Measurements from ENCODE around the gene TRAK2. TPM values are rescaled to one million over a fixed set of nuclear protein-coding genes. Genes with fewer than 3 reads are reported as not detected.

TRAK2 gene
- total RNA-seq, 1 experiment from 2014 or later = 12.8 TPM

DNA sequence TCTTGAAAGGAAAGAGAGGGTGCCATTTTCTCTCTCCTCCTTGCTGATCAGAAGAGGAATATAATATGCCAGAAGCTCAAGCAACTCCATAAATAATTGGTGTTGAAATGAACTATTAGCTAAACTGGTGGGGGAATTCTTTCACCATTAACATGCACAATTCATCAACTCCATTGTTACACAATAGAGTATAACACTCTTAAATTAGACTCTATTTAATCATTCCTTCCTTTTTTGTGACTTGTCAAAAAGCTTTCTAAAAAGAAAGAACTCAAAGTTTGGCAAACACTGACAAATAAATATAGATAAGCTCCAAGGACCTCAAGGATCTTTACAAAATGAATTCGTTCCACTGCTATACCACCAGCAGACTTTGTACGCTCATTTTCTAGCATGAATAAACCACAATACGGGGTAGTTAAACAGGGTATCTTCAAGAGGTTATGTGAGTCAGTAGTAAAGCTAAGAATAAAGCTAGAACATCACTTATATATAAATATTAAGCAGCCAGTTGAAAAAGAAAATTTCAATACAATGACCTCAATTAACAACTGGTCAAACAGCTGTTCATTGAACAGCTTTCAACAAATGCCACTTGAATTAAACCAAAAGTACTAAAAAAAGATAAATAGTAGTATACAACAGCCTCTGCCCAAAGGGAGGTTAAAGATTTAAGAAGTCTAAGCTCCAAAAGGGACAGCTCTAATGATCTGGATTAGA lies 6.4 kb downstream of the TRAK2 start (continued):
- TF ChIP-seq, protein P1, sequence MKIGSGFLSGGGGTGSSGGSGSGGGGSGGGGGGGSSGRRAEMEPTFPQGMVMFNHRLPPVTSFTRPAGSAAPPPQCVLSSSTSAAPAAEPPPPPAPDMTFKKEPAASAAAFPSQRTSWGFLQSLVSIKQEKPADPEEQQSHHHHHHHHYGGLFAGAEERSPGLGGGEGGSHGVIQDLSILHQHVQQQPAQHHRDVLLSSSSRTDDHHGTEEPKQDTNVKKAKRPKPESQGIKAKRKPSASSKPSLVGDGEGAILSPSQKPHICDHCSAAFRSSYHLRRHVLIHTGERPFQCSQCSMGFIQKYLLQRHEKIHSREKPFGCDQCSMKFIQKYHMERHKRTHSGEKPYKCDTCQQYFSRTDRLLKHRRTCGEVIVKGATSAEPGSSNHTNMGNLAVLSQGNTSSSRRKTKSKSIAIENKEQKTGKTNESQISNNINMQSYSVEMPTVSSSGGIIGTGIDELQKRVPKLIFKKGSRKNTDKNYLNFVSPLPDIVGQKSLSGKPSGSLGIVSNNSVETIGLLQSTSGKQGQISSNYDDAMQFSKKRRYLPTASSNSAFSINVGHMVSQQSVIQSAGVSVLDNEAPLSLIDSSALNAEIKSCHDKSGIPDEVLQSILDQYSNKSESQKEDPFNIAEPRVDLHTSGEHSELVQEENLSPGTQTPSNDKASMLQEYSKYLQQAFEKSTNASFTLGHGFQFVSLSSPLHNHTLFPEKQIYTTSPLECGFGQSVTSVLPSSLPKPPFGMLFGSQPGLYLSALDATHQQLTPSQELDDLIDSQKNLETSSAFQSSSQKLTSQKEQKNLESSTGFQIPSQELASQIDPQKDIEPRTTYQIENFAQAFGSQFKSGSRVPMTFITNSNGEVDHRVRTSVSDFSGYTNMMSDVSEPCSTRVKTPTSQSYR (CRISPR knock-in tag; IDR thresholded peaks at IDR 0.05) = no peak
- TF ChIP-seq SOX15 (CRISPR knock-in tag; IDR thresholded peaks at IDR 0.05) (no peak), FOXJ3 (CRISPR knock-in tag; IDR thresholded peaks at IDR 0.05; ENCODE audit: borderline replicate concordance) (no peak), ZNF138 (CRISPR knock-in tag; conservative IDR thresholded peaks at IDR 0.05) (no peak), USF2 (CRISPR knock-in tag; IDR thresholded peaks at IDR 0.05) (no peak), ZNF532 (CRISPR knock-in tag; IDR thresholded peaks at IDR 0.05; ENCODE audit: borderline replicate concordance) (no peak)
- TF ChIP-seq, protein P2, sequence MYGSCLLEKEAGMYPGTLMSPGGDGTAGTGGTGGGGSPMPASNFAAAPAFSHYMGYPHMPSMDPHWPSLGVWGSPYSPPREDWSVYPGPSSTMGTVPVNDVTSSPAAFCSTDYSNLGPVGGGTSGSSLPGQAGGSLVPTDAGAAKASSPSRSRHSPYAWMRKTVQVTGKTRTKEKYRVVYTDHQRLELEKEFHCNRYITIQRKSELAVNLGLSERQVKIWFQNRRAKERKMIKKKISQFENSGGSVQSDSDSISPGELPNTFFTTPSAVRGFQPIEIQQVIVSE (CRISPR knock-in tag; IDR thresholded peaks at IDR 0.05; ENCODE audit: borderline replicate concordance) = no peak

DNA sequence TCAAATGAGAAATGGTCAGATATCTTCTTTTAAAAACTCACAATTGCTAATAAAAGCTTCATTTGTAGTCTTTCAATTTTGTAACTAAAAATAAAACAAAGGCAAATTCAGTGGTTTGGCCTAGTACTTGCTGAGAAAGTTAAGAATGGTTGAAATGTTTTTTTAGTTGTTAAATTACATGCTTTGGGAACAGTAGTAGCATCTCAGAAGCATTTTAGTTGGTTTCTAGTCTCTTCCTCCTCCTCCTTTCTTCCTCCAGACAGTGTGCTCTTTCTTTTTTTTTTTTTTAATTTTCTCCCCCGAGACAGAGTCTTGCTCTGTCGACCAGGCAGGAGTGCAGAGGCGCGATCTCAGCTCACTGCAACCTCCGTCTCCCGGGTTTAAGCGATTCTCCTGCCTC lies 9.8 kb downstream of the TRAK2 start:
- POLR2A ChIA-PET = no interaction called here
- H3K27me3 Mint-ChIP-seq (ENCODE audit: low read depth) = no peaks in the 10 kb centered on the region
- TF ChIP-seq JUN (CRISPR knock-in tag; IDR thresholded peaks at IDR 0.05) = no peak
- TF ChIP-seq FOXP4 (CRISPR knock-in tag; IDR thresholded peaks at IDR 0.05) = no peak
- TF ChIP-seq MYBL2 (CRISPR knock-in tag; IDR thresholded peaks at IDR 0.05) = no peak
- TF ChIP-seq NR3C1 (CRISPR knock-in tag; conservative IDR thresholded peaks at IDR 0.05; ENCODE audit: low read depth) = no peak
- no peak for TF ChIP-seq ZNF263 (CRISPR knock-in tag; IDR thresholded peaks at IDR 0.05; ENCODE audit: low read depth)
- TF ChIP-seq ZNF425 (CRISPR knock-in tag; conservative IDR thresholded peaks at IDR 0.05) = no peak
- TF ChIP-seq KAT7 (CRISPR knock-in tag; IDR thresholded peaks at IDR 0.05; ENCODE audit: borderline replicate concordance) = no peak
- TF ChIP-seq, protein P3, sequence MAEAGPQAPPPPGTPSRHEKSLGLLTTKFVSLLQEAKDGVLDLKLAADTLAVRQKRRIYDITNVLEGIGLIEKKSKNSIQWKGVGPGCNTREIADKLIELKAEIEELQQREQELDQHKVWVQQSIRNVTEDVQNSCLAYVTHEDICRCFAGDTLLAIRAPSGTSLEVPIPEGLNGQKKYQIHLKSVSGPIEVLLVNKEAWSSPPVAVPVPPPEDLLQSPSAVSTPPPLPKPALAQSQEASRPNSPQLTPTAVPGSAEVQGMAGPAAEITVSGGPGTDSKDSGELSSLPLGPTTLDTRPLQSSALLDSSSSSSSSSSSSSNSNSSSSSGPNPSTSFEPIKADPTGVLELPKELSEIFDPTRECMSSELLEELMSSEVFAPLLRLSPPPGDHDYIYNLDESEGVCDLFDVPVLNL (CRISPR knock-in tag; IDR thresholded peaks at IDR 0.05; ENCODE audit: borderline replicate concordance, low read depth) = no peak
- TF ChIP-seq, protein P4, sequence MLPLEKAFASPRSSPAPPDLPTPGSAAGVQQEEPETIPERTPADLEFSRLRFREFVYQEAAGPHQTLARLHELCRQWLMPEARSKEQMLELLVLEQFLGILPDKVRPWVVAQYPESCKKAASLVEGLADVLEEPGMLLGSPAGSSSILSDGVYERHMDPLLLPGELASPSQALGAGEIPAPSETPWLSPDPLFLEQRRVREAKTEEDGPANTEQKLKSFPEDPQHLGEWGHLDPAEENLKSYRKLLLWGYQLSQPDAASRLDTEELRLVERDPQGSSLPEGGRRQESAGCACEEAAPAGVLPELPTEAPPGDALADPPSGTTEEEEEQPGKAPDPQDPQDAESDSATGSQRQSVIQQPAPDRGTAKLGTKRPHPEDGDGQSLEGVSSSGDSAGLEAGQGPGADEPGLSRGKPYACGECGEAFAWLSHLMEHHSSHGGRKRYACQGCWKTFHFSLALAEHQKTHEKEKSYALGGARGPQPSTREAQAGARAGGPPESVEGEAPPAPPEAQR (CRISPR knock-in tag; IDR thresholded peaks at IDR 0.05) = no peak

More for the DNA sequence above, 9.8 kb downstream of the TRAK2 start:
- no peak overlapping the region for H3K4me3 Mint-ChIP-seq
- CTCF ChIA-PET = no interaction called here
- H3K36me3 Mint-ChIP-seq = no peaks in the 10 kb centered on the region
- ATAC-seq (no peak), DNase-seq (ENCODE audit: low spot score) (no peak)
- no peak overlapping the region for H3K27ac Mint-ChIP-seq
- peaks cover 11% of the 10 kb centered on the region; the same call in 1 of the 2 replicates for H3K4me1 Mint-ChIP-seq
- H3K9me3 Mint-ChIP-seq = peaks cover 3% of the 10 kb centered on the region; the same call in 1 of the 2 replicates

Measured in WTC11 (cell line).